ENCODE data around the gene ABCG8. TPM values are rescaled to one million over a fixed set of nuclear protein-coding genes. Genes with fewer than 3 reads are reported as not detected.

ABCG8 gene
- polyA plus RNA-seq, 1 of the 3 experiments (the other 2 are of a cell fraction): not detected

DNA sequence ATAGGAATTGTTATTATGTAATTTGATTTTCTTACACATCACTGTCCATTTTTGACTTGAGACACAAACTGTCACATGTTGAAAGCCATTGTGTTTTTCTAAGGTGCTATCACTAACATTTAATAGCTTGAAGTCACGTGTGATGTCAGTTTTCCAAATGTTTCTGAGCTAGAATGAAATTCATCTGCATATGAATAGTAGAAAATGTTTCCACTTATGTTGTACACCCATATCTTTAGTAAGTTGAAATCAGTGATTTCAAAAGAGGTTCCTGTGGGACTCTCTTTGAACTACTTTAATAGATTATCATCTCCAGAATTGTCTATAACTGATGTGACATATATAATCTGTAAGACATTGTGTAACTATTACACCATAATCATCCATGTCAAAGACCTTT is 27.9 kb upstream of the ABCG8 start:
- ChIA-PET CTCF (no interaction called here), POLR2A (no interaction called here)
- peaks cover 0 to 4% of the 10 kb centered on the region in 2 experiments; a peak in 2 of 4 replicates for H3K4me1 ChIP-seq (ENCODE audit: control insufficient read depth in 1 of 2, insufficient read depth in 2 of 2, low read depth in 1 of 2, low read length in 1 of 2)
- DNase-seq: no peak
- TF ChIP-seq FOXJ3 (CRISPR knock-in tag; IDR thresholded peaks at IDR 0.05) (no peak), CHD2 (IDR thresholded peaks at IDR 0.05; ENCODE audit: low read length, partially characterized antibody) (no peak), NRF1 (IDR thresholded peaks at IDR 0.05; ENCODE audit: low read depth, low read length) (no peak), SIN3A (IDR thresholded peaks at IDR 0.05; ENCODE audit: borderline replicate concordance, low read depth, low read length) (no peak), MEF2A (IDR thresholded peaks at IDR 0.05; ENCODE audit: borderline replicate concordance, low read depth) (no peak), TEAD4 (IDR thresholded peaks at IDR 0.05; ENCODE audit: borderline replicate concordance, insufficient read depth) (no peak), NFIC (IDR thresholded peaks at IDR 0.05; ENCODE audit: borderline replicate concordance) (no peak), GATA2 (CRISPR knock-in tag; IDR thresholded peaks at IDR 0.05) (no peak)
- TF ChIP-seq, protein P1, sequence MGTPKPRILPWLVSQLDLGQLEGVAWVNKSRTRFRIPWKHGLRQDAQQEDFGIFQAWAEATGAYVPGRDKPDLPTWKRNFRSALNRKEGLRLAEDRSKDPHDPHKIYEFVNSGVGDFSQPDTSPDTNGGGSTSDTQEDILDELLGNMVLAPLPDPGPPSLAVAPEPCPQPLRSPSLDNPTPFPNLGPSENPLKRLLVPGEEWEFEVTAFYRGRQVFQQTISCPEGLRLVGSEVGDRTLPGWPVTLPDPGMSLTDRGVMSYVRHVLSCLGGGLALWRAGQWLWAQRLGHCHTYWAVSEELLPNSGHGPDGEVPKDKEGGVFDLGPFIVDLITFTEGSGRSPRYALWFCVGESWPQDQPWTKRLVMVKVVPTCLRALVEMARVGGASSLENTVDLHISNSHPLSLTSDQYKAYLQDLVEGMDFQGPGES (IDR thresholded peaks at IDR 0.05; ENCODE audit: low read depth, low read length): no peak
- no peaks in the 10 kb centered on the region for H3K9me2 ChIP-seq
- H2AFZ ChIP-seq (ENCODE audit: low read depth): no peak overlapping the region
- H3K9ac ChIP-seq: no peak overlapping the region
- no peaks in the 10 kb centered on the region for H4K20me1 ChIP-seq (ENCODE audit: insufficient read depth)
- no peak overlapping the region for H3K4me2 ChIP-seq
- no peak overlapping the region for H3K4me3 ChIP-seq (ENCODE audit: low read depth in 2 of 2, low read length in 1 of 2)
- H3F3A ChIP-seq (replicated peaks; ENCODE audit: insufficient read depth): no peaks in the 10 kb centered on the region
- peaks cover 8 to 31% of the 10 kb centered on the region in 2 experiments for H3K36me3 ChIP-seq (replicated peaks in 1 of 2; ENCODE audit: control insufficient read depth in 1 of 2, insufficient read depth in 2 of 2, low read length in 1 of 2)
- WGBS (ENCODE audit: low lambda C conversion rate): 85% methylated on average over 1 of the region's 1 CpG
- no peaks in the 10 kb centered on the region for H3K9me3 ChIP-seq
- no peak overlapping the region; a peak in 1 of 4 replicates for H3K27ac ChIP-seq (ENCODE audit: low read depth in 2 of 2, low read length in 1 of 2)
- H3K79me2 ChIP-seq (ENCODE audit: insufficient read depth): no peaks in the 10 kb centered on the region
- no peaks in the 10 kb centered on the region for H3K27me3 ChIP-seq (ENCODE audit: insufficient read depth)

DNA sequence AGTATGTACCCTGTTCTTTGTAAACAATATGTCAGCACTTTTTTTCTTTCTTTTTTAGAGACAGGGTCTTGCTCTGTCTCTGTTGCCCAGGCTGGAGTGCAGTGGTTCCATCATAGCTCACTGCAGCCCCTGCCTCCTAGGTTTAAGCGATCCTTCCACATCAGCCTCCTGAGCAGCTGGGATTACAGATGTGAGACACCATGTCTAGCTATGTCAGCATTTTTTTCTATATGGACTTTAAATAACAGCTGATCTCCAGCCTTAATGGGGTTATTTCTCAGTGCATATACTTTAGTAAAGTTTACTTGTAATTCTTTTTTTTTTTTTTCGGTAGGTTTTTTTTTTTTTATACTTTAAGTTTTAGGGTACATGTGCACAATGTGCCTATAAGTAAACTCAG is 26.8 kb upstream of the ABCG8 start:
- POLR2A ChIA-PET: no interaction called here

DNA sequence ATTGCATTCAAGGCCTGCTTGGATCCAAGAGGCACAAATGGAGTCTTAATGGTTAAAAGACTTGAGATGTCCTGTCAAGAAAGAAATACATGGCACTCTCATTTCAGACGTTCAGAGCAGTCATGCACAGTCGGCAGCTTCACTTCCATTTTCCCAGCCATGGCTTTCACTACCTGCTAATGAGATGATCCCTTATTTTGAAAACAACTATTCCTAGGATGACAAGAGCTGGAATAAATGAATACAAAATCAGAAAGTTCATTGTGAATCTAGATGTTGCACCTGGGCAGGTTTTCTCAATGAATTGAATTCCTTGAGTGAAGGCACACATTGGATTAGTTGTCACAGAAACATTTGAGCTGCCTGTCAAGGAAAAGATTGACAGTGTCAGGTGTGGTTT is 25.8 kb upstream of the ABCG8 start:
- Histone ChIP-seq H2AFZ (ENCODE audit: low read depth) (no peak overlapping the region), H3K4me3 (ENCODE audit: low read depth in 2 of 2, low read length in 1 of 2) (no peak overlapping the region), H3K27ac (ENCODE audit: low read depth in 2 of 2, low read length in 1 of 2) (no peak overlapping the region), H3K9ac (no peak overlapping the region), H3K9me3 (no peaks in the 10 kb centered on the region), H3K36me3 (replicated peaks in 1 of 2; ENCODE audit: control insufficient read depth in 1 of 2, insufficient read depth in 2 of 2, low read length in 1 of 2) (peaks cover 5 to 22% of the 10 kb centered on the region in 2 experiments), H3K4me2 (no peak overlapping the region), H3K79me2 (ENCODE audit: insufficient read depth) (no peaks in the 10 kb centered on the region), H3K4me1 (ENCODE audit: control insufficient read depth in 1 of 2, insufficient read depth in 2 of 2, low read depth in 1 of 2, low read length in 1 of 2) (peaks cover 0 to 4% of the 10 kb centered on the region in 2 experiments; a peak in 2 of 4 replicates), H3F3A (replicated peaks; ENCODE audit: insufficient read depth) (no peaks in the 10 kb centered on the region), H3K9me2 (no peaks in the 10 kb centered on the region), H4K20me1 (ENCODE audit: insufficient read depth) (no peaks in the 10 kb centered on the region), H3K27me3 (ENCODE audit: insufficient read depth) (no peaks in the 10 kb centered on the region)
- DNase-seq: no peak
- ChIA-PET POLR2A (no interaction called here), CTCF (no interaction called here)
- WGBS (ENCODE audit: low lambda C conversion rate): 86% methylated on average over 2 of the region's 2 CpGs
- TF ChIP-seq, protein P2, sequence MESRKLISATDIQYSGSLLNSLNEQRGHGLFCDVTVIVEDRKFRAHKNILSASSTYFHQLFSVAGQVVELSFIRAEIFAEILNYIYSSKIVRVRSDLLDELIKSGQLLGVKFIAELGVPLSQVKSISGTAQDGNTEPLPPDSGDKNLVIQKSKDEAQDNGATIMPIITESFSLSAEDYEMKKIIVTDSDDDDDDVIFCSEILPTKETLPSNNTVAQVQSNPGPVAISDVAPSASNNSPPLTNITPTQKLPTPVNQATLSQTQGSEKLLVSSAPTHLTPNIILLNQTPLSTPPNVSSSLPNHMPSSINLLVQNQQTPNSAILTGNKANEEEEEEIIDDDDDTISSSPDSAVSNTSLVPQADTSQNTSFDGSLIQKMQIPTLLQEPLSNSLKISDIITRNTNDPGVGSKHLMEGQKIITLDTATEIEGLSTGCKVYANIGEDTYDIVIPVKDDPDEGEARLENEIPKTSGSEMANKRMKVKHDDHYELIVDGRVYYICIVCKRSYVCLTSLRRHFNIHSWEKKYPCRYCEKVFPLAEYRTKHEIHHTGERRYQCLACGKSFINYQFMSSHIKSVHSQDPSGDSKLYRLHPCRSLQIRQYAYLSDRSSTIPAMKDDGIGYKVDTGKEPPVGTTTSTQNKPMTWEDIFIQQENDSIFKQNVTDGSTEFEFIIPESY (IDR thresholded peaks at IDR 0.05; ENCODE audit: borderline replicate concordance, low read depth): no peak
- TF ChIP-seq, protein P1 (IDR thresholded peaks at IDR 0.05; ENCODE audit: low read depth, low read length): no peak
- TF ChIP-seq, protein P3, sequence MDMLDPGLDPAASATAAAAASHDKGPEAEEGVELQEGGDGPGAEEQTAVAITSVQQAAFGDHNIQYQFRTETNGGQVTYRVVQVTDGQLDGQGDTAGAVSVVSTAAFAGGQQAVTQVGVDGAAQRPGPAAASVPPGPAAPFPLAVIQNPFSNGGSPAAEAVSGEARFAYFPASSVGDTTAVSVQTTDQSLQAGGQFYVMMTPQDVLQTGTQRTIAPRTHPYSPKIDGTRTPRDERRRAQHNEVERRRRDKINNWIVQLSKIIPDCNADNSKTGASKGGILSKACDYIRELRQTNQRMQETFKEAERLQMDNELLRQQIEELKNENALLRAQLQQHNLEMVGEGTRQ (IDR thresholded peaks at IDR 0.05; ENCODE audit: borderline replicate concordance, low read depth, low read length): no peak
- no peak for TF ChIP-seq TAF1 (IDR thresholded peaks at IDR 0.05; ENCODE audit: borderline replicate concordance, low read depth, low read length)
- TF ChIP-seq, protein P4, sequence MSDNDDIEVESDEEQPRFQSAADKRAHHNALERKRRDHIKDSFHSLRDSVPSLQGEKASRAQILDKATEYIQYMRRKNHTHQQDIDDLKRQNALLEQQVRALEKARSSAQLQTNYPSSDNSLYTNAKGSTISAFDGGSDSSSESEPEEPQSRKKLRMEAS (IDR thresholded peaks at IDR 0.05; ENCODE audit: low read depth): no peak

More for the DNA sequence above, 26.8 kb upstream of the ABCG8 start:
- 67% methylated on average over 2 of the region's 2 CpGs for WGBS (ENCODE audit: low lambda C conversion rate)
- Histone ChIP-seq H3K79me2 (ENCODE audit: insufficient read depth) (no peaks in the 10 kb centered on the region), H3K4me3 (ENCODE audit: low read depth in 2 of 2, low read length in 1 of 2) (no peak overlapping the region), H3K36me3 (replicated peaks in 1 of 2; ENCODE audit: control insufficient read depth in 1 of 2, insufficient read depth in 2 of 2, low read length in 1 of 2) (peaks cover 8 to 22% of the 10 kb centered on the region in 2 experiments), H3K4me1 (ENCODE audit: control insufficient read depth in 1 of 2, insufficient read depth in 2 of 2, low read depth in 1 of 2, low read length in 1 of 2) (peaks cover 0 to 4% of the 10 kb centered on the region in 2 experiments; a peak in 2 of 4 replicates), H2AFZ (ENCODE audit: low read depth) (no peak overlapping the region), H3K9me2 (no peaks in the 10 kb centered on the region), H3K9me3 (no peaks in the 10 kb centered on the region), H3K4me2 (no peak overlapping the region), H3K27ac (ENCODE audit: low read depth in 2 of 2, low read length in 1 of 2) (no peak overlapping the region), H3K27me3 (ENCODE audit: insufficient read depth) (no peaks in the 10 kb centered on the region), H3K9ac (no peak overlapping the region), H4K20me1 (ENCODE audit: insufficient read depth) (no peaks in the 10 kb centered on the region), H3F3A (replicated peaks; ENCODE audit: insufficient read depth) (no peaks in the 10 kb centered on the region)
- no peak for DNase-seq
- CTCF ChIA-PET: no interaction called here
- no peak for TF ChIP-seq EZH2phosphoT487 (IDR thresholded peaks at IDR 0.05; ENCODE audit: borderline replicate concordance, low read depth)
- no peak for TF ChIP-seq MXI1 (IDR thresholded peaks at IDR 0.05; ENCODE audit: low read depth, low read length)
